Iris pigment epithelial cell (primary cell): ENCODE measurements around the gene VENTX.
"Not testable (repeated sequence)": the region's sequence is repeated elsewhere in the genome, so short reads cannot be mapped to it uniquely, and the experiment has no call there.

Experiments
- DNase-seq: peaks from one replicate; pipeline ENCODE4 v3.0.0-alpha.2; 2011; ENCODE audit warnings: low read depth

VENTX gene

DNA sequence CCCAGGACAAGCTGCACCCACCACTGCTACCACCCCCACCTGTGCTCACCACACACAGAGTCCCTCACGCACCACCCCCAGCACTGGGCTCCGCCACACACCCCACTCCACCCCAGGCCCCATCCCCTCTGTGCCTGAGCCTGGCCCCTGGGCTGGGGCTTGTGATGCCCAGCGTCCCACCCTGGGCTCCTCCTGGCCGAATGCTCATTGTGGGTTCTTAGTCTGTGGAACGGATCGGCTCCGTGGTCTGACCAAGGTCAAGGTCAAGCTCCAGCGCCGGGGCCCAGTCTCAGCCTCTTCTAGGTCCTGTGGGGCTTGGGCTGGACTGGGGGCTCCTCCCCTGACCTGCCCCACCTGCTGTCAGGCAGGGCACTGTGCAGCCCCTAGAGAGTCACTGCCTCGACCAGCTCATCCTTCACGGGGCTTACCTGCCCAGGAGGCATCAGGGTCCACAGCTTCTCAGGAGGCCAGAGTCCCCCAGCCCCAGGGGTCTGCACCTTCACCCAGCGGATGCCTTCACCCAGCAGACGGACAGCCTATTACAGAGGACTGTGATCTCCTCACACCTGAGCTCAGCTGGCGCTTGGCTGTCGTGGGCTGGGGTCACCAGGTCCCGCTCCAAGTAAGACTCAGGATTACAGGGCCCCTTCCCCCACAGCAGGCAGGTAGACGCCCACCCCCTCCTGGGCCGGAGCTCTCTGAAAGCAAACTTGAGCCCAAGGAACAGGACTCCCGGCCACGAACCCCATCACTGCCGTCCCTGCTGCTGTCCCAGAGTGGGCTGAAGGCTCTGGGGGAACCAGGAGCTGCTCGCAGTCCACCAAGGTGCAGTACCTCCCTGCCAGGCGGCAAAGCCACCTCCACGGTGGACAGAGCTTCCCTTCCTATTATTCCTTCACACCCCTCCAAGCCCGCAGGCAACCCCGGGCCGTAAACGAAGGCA, 22.9 kb upstream of the VENTX start:
- DNase-seq = no peak

DNA sequence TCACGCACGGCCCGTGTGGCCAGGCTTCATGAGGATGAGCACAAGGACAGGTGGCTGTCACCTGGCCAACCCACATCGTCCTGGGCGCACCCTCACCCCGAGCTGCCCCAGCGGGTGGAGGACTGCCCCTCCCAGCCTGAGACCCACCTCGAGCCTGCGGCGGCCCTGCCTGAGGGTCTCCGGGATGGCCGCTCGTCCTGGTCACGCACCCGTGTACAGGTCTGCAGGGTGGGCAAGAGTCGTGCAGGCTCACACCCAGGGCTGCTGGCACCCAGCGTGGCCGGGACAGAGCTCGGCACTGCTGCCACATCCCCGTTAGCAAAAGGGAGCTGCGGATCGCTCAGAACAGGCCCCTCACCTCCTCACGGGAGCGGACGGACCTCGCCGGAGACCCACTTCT, 22.1 kb upstream of the VENTX start:
- no peak for DNase-seq

DNA sequence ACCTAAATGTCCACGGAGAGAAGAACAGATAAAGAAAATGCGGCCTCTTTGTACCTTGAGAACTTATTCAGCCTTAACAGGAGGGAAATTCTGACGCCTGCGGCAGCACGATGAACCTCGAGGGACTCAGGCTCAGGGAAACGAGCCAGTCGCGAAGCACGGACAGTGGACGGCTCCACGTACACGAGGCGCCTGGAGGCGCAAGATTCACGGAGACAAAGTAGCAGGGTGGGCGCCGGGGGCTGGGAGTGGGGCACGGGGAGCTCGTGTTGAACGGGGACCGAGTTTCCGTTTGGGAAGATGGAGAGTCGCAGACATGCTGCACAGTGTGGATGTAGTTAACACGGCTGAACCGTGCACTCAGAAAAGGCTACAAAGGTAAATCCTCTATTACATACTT, 20.9 kb upstream of the VENTX start:
- DNase-seq = no peak

DNA sequence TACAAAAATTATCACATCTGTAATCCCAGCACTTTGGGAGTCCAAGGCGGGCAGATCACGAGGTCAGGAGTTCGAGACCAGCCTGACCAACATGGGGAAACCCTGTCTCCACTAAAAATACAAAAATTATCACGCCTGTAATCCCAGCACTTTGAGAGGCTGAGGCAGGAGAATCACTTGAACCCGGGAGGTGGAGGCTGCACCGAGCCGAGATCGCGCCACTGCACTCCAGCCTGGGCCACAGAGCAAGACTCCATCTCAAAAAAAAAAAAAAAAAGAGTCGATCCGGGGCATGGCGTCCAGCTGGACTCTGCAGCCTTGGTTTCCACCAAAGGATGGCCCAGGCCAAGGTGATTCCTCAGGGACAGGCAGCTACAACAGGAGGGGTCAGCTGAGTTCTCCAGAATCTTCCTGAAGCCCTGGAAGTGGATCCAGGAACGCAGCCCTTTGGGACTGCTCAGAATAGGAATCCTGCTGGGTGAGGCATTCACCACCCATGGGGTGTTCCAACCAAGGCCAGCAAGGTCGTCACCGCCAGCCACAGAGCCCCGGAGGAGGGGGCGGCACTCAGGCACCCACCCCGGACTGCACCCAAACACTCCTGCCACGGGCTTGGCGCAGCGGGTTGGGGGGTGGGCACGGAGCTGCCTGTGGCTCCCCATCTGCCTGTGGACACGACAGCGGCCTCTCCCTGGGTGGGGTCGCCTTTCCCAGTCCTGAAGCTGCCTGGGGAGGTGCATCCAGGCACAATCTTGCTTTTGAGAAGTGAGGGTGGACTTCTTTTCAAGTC, 19.7 kb upstream of the VENTX start:
- DNase-seq = no peak

DNA sequence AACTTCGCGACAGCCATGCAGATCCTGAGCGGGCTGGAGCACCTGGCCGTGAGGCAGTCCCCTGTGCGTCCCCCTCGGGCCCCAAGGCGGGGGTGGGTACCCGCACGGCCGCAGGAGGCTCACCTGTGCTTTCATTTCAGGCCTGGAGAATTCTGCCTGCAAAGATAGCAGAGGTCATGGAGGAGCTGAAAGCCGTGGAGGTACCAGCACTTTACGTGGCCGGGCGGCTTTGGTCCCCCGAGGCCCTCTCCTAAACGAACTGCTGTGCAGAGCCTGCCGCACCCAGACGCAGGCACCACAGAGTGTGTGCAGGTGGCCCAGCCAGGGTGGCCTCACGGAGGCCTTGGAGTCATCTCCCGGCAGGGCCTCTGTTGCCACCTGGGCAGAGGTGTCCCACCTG, 18.8 kb upstream of the VENTX start:
- no peak for DNase-seq

DNA sequence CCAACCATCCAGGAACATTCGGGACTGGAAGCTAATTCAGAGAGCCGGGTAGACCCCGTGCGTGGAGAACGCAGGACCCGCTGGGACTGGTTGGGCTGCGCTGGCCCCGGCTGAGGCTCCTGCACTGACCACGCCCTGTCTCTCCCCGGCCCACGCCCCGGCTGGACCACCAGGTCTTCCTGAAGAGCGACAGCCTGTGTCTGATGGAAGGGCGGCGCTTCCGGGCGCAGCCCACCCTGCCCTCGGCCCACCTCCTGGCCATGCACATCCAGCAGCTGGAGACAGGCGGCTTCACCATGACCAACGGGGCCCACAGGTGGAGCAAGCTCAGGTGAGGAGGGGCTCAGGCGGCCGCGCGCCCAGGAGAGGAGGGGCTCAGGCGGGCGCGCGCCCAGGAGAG, 17.9 kb upstream of the VENTX start:
- DNase-seq = no peak

DNA sequence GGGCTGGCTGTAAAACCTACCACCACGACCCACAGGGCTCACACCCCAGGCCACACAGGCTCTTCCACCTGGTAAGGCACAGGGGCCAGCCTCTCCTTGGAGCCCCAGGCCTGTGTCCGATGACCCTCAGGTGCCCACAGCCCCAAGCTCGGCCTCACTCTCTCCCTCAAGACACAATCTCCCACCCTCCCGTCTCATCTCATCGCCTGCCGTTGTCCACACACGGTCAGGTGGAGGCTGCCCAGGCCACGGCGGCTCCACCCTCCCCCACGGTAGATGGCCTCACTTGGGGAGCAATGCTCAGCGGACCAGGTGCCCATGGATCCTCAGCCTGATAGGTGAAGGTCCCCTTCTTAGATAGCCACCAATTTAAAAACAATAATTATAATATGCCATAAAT, 16.3 kb upstream of the VENTX start:
- DNase-seq = no peak

DNA sequence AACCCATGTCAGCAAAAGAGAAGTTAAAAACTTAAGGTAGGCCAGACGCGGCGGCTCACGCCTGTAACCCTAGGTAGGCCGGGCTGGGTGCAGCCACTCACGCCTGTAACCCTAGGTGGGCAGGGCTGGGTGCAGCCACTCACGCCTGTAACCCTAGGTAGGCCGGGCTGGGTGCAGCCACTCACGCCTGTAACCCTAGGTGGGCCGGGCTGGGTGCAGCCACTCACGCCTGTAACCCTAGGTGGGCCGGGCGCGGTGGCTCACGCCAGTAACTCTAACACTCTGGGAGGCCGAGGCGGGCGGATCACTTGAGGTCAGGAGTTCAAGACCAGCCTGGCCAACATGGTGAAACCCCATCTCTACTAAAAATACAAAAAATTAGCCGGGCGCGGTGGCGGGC, 15.9 kb upstream of the VENTX start:
- DNase-seq = not testable (repeated sequence)

DNA sequence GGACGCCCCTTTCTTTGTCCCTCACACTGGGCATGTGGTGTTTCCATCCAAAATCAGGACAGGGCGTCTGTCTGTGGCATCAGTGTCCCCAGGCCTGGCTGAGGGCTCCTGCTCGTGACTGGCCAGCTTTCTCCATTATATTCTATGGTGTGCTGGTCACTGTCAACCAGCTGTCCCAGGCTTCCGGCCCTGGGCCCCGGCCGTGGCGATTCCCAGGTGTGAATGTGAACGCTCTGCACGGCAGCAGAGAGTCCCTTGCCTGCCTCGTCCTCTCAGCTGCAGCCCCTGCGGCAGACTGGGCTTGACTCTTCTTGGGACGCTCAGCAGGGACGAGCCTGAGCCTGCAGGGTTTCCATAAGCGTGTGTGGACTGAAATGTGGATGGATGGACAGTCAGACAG, 13.6 kb upstream of the VENTX start:
- no peak for DNase-seq

DNA sequence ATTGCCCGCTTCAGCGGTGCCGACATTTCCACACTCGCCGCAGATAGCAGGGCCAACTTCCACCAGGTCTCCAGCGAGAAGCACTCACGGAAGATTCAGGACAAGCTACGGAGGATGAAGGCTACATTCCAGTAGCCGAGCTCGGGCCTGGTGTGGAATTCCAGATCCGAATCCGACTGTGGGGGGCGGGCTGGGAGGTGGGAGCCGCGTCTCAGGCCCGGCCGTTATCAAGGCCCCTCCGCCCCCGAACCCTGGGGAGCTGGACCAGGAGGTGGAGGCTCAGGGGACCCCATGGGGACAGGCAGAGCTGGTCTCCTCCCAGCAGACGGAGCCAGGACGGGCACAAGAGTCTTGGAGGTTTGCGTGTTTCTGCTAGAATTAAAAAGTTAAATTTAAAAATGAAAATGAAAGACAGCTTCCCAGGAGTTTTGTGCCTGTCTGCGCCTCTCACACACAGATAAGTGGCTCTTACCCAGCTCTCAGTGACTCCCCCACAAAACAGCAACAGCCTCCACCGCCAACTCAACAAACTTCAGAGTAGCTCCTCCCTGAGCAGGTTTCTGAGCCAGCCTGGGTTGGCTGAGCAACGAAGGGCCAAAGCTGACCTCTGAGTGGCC, 12.8 kb upstream of the VENTX start:
- no peak for DNase-seq

DNA sequence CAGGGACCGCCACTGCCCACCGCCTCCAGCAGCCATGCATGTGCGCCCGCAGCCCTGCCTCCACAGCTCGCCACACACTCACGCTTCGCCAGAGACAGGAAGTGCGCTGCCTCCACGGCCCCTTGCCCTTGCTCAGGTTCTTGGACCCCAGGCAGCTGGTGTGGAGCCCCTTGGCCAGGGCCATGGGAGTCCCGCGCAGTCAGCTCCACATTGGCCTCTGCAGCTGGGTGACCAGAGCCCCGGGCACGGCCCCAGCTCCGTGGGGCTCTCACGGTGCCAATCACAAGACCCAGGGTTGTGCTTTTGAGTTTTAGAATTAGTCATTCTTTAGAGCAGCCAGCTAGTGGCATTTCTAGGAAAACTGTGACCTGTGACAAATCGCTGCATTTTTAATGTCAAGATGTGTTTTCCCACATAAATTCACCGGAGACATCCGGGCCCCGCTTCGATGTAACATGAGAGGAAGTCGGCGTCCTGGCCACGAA, 11.9 kb upstream of the VENTX start:
- no peak for DNase-seq

DNA sequence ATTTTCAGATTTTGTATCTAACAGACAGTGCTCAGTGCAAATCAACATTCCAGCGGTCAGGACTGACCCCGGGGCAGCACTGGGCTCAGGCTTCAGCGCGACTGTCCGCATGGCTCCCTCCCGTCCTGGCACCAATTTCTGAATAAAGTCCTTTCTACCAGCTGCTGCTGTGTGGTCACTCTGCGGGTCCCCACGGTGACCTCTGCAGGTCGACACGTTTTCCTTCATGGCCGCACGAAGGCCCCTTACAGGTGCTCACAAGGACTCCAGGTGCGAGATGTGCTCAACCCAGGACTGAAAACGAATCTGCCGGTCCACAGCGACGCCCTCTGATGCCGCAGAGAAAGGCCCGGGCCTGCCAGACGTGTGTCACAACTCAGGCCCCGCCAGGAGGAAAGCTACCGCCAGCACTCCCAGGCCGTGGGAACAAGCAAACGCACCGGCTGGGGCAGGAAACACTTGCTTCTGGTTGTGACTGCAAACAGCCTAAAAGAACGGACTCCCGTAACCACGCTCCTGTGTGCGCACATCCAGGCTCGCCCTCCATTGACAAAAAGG, 11.3 kb upstream of the VENTX start:
- no peak for DNase-seq

DNA sequence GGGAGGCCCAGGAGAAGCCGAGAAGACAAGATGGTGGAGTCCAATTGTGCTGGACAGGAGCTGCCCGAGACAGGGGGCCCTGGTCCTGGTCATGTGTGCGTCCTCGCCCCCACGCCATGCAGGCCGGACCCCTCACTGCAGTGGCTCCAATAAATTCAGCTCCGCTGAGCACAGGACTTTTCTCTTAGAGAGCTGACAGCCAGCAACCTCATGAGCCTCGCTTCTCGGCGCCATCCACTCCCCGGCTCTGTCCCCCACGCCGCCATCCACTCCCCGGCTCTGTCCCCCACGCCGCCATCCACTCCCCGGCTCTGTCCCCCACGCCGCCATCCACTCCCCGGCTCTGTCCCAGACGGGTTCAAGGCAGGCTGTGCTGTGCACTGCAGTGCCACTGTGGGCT, 10.4 kb upstream of the VENTX start:
- DNase-seq = no peak

DNA sequence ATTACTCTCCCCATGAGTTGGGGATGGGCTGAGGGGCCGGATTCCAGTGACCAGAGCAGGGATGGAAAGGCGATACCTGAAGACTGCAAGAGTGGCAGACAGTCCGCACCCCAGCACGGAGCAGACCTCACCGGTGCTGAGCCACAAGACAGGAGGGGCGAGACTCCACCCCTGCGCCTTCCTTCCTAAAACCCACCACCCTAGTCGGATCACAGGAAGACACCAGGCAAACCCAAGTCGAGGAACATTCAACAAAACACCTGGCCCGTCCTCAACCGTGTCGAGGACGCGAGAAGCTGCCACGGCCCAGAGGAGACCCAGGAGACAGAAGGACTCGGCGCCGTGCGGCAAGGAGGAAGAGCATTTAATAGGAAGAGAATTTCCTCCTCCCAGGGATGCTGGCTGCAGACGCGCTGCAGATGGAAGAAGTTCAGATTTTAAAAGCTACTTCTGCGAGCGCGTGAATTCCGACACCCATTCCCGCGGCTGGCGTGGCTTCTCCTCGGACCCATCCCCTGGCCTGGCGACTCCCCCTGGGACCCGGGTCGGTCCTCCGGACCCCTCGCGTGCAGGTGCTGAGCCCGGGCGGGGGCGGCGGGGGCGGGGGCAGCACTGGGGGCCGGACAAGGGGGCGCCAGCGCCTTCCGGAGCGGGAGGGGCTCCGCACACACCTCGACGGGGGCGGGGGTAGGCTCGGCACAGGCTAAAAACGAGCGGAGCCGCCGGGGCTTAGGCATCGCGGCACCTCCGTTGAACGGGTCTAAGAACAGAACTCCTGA, 8.2 kb upstream of the VENTX start:
- DNase-seq = no peak

DNA sequence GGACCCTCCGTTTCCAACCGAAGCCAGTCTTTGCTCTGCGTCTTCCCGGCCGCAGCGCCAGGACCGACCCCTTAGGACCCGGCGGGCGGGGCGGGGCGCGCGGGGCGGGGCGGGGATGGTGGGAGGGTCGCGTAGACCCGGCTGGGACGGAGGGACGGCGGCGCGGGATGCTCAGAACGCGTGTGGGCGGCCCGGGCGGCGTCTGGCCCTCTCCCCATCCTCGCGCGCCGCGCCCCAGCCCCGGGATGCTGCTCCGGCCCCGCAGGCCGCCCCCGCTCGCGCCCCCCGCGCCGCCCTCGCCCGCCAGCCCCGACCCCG, 7.7 kb upstream of the VENTX start, which contains the start of gene UTF1:
Gene UTF1, plus strand, starts transcription at position 174 of the 318 bp plus-strand sequence. Its CDS starts 72 bp downstream, at position 246.
- DNase-seq = no peak

DNA sequence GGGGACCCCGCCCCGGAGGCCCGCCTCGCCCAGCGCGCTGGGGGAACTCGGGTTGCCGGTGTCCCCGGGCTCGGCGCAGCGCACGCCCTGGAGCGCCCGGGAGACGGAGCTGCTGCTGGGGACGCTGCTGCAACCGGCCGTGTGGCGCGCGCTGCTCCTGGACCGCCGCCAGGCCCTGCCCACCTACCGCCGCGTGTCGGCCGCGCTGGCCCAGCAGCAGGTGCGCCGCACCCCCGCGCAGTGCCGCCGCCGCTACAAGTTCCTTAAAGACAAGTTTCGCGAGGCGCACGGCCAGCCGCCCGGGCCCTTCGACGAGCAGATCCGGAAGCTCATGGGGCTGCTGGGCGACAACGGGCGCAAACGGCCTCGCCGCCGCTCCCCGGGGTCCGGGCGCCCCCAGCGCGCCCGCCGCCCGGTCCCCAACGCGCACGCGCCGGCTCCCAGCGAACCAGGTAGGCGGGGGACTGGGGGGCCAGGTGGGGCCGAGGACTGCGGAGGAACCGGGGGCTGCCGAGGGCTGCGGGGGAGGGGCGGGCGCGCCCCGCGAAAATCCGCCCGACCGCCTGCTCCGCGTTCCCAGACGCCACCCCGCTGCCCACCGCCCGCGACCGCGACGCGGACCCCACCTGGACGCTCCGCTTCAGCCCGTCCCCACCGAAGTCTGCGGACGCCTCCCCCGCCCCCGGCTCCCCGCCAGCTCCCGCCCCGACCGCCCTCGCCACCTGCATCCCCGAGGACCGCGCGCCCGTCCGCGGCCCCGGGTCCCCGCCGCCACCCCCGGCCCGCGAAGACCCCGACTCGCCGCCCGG, 7.1 kb upstream of the VENTX start:
- DNase-seq = no peak

DNA sequence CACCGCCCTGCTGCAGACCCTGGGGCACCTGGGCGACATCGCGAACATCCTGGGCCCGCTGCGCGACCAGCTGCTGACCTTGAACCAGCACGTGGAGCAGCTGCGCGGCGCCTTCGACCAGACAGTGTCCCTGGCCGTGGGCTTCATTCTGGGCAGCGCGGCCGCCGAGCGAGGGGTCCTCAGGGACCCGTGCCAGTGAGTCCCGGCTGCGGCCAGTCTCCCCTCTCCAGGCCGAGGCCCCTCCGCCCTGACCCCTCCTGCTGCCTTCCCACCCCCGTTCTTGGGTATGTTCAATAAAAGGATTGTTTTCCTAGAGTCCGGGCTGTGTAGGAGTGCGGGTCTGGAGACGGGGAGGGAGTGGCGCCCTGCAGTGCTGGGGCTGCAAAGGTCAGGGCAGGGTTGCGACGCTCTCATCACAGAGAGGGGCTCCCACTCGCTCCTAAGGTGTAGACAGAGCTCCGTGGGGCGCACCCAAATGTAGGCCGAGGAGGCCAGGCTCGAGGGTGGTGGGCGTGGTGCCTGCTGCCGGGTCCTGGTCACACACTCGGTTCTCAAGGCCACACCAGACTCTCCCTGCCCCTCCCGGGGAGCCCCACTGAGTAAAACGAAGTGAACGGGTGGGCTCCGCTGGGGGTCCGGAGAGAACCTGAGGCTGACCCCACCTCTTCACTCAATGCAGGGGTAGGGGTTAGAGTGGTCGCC, 6.3 kb upstream of the VENTX start:
- no peak for DNase-seq

DNA sequence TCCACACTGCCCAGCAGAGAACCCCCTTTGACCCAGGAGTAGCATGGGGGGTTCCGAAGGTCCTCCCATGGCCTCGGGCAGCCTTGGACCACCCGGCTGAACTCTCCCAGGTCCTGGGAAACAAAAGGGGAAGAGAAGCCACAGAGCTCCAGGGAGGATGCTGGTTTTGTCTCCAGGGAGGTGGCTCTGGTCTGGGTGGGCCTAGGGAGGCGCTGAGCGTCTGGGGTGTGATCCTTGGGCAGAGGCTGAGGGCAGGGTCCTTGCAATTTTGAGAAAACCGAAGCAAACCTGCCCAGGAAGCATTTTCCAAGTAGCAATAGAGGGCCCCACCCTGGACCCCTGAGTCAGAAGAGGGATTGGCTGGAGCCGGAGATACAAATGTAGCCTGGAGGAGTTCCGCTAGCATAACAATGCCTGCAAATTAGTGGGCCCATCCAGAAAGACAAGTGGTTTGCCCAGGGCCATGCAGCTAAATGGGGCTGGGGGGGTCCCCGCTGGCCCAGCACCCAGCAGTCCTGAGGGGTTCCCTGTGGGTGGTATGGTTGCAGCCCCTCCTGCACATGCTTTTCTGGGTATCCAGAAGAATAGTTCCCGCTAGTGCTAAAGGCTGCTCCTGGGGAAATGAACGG, 5.6 kb upstream of the VENTX start:
- no peak for DNase-seq

DNA sequence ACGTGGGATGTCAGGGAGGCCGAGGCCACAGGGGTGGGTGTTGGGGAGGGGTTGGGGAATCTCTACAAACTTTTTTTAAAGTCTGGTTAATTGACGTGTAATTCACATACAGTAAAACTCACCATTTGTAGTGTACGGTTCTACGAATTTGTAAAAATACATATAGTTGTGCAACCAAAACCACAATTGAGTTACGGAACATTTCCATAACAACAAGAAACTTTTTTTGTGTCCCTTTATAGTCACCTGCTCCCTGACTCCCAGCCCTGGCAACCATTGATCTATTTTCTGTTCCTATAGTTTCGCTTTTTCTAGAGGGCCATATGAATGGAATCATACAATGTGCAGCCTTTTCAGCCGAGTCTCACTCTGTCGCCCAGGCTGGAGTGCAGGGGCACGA, 2.9 kb upstream of the VENTX start:
- DNase-seq = not testable (repeated sequence)
